WTC11 (cell line): ENCODE results near the gene GRN. TPM values are rescaled to one million over a fixed set of nuclear protein-coding genes. Genes with fewer than 3 reads are reported as not detected.
"Not testable (repeated sequence)": the region's sequence is repeated elsewhere in the genome, so short reads cannot be mapped to it uniquely, and the experiment has no call there.

Source experiments
- ATAC-seq: fragments of 200-7000 bp; cut with Tn5 transposase; 2 replicates; pipeline ENCODE4 v1.10.0; 2021; ENCODE audit warnings: mild to moderate bottlenecking, moderate library complexity
- CTCF ChIA-PET: fragments of 300-600 bp; sonication (Branson Sonifier 250); formaldehyde crosslinking; loops from one replicate; lab custom pipeline; 2021; ENCODE audit warnings: antibody characterized with exemption; lab: Charles Lee
- POLR2A ChIA-PET: fragments of 350-600 bp; sonication (Branson Sonifier 250); formaldehyde crosslinking; loops from one replicate; lab custom pipeline; 2021; ENCODE audit warnings: antibody characterized with exemption; lab: Charles Lee
- DNase-seq: peaks from one replicate; pipeline ENCODE4 v3.0.0; 2021; ENCODE audit warnings: low spot score
- H3K27ac Mint-ChIP-seq: 2 replicates; pipeline ENCODE4 v1.8.0; 2021; ENCODE audit warnings: mixed read lengths
- H3K27me3 Mint-ChIP-seq: 2 replicates; pipeline ENCODE4 v1.8.0; 2021; ENCODE audit warnings: low read depth, mild to moderate bottlenecking, moderate library complexity, mixed read lengths
- H3K36me3 Mint-ChIP-seq: 2 replicates; pipeline ENCODE4 v1.8.0; 2021; ENCODE audit warnings: mixed read lengths
- H3K4me1 Mint-ChIP-seq: 2 replicates; pipeline ENCODE4 v1.8.0; 2022; ENCODE audit warnings: mixed read lengths
- H3K4me3 Mint-ChIP-seq: 2 replicates; pipeline ENCODE4 v1.8.0; 2021; ENCODE audit warnings: mild to moderate bottlenecking, moderate library complexity, mixed read lengths
- H3K9me3 Mint-ChIP-seq: 2 replicates; pipeline ENCODE4 v1.8.0; 2021; ENCODE audit warnings: mixed read lengths
- CREM ChIP-seq: sonication (generic); formaldehyde crosslinking; IDR thresholded peaks from 2 replicates; pipeline ENCODE4 v1.8.1; 2022; ENCODE audit warnings: mild to moderate bottlenecking, missing genetic modification reagents, moderate library complexity
- HMGA2 ChIP-seq: fragments of 250-450 bp; sonication (Bioruptor Pico); IDR thresholded peaks from 2 replicates; pipeline ENCODE4 v1.4.0; 2021; ENCODE audit warnings: mild to moderate bottlenecking, moderate library complexity
- JUN ChIP-seq: sonication (generic); formaldehyde crosslinking; IDR thresholded peaks from 2 replicates; pipeline ENCODE4 v1.8.0; 2023; ENCODE audit warnings: mild to moderate bottlenecking, missing genetic modification reagents
- NFYB ChIP-seq: sonication (generic); formaldehyde crosslinking; conservative IDR thresholded peaks from 2 replicates; pipeline ENCODE4 v1.8.0; 2022; ENCODE audit warnings: low read depth, missing genetic modification reagents
- TCF7 ChIP-seq: sonication (generic); formaldehyde crosslinking; IDR thresholded peaks from 2 replicates; pipeline ENCODE4 v1.8.0; 2022; ENCODE audit warnings: mild to moderate bottlenecking, low read depth, missing genetic modification reagents, moderate library complexity
- TP53 ChIP-seq: sonication (generic); formaldehyde crosslinking; IDR thresholded peaks from 2 replicates; pipeline ENCODE4 v1.8.1; 2023; ENCODE audit warnings: mild to moderate bottlenecking, missing genetic modification reagents
- ZNF138 ChIP-seq: sonication (generic); formaldehyde crosslinking; conservative IDR thresholded peaks from 2 replicates; pipeline ENCODE4 v1.8.1; 2022; ENCODE audit warnings: mild to moderate bottlenecking, moderate library complexity, missing genetic modification reagents
- ZNF671 ChIP-seq: fragments of 250-450 bp; sonication (Bioruptor Pico); IDR thresholded peaks from 2 replicates; pipeline ENCODE4 v1.8.0; 2021; ENCODE audit warnings: mild to moderate bottlenecking
- total RNA-seq: library from RNA; stranded (reverse); gene quantifications from 3 replicates; pipeline ENCODE4 v1.2.3, GENCODE V29; 2021
- TF ChIP-seq, protein P1 (sequence below): fragments of 250-450 bp; sonication (Bioruptor Pico); IDR thresholded peaks from 2 replicates; pipeline ENCODE4 v1.9.0; 2021; ENCODE audit warnings: mild to moderate bottlenecking, borderline replicate concordance
- TF ChIP-seq, protein P2 (sequence below): sonication (generic); formaldehyde crosslinking; IDR thresholded peaks from 2 replicates; pipeline ENCODE4 v1.8.0; 2022; ENCODE audit warnings: mild to moderate bottlenecking, missing genetic modification reagents
- TF ChIP-seq, protein P3 (sequence below): sonication (generic); formaldehyde crosslinking; IDR thresholded peaks from 2 replicates; pipeline ENCODE4 v1.8.1; 2023; ENCODE audit warnings: mild to moderate bottlenecking, missing genetic modification reagents, moderate library complexity

GRN gene
- total RNA-seq, 1 experiment from 2014 or later, result 177 TPM

DNA sequence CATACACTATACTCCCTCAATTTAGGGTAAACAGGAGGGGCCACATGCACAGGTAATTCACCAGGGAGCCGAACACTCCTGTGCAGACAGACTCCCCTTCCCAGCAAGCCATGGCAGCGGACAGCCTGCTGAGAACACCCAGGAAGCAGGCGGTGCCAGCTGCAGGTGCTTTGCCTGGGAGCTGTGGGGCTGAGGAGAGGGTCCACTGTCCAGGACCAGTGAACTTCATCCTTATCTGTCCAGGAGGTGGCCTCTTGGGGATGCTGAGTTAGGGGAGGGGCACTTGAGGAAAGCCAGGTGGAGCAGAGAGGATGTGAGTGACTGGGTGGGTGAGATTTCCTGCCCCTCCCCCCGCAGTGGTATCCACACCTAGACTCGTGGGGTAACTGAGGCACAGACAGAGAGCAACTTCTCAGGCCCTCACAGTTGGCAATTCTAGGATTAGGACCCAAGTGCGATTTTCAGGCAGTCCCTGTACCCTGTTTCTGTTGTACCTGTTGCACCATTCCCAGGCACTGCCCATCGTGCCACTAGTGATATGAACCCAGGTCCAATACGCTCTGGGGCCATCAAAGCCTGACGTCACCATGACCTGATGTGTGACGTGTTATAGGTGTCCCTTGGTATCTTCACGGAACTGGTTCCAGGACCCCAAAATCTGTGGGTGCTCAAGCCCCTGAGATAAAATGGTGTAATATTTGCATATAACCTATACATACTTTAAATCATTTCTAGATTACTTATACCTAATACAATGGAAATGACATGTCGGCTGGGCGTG lies 1.2 kb downstream of the GRN start (continued):
- TF ChIP-seq, protein P1, sequence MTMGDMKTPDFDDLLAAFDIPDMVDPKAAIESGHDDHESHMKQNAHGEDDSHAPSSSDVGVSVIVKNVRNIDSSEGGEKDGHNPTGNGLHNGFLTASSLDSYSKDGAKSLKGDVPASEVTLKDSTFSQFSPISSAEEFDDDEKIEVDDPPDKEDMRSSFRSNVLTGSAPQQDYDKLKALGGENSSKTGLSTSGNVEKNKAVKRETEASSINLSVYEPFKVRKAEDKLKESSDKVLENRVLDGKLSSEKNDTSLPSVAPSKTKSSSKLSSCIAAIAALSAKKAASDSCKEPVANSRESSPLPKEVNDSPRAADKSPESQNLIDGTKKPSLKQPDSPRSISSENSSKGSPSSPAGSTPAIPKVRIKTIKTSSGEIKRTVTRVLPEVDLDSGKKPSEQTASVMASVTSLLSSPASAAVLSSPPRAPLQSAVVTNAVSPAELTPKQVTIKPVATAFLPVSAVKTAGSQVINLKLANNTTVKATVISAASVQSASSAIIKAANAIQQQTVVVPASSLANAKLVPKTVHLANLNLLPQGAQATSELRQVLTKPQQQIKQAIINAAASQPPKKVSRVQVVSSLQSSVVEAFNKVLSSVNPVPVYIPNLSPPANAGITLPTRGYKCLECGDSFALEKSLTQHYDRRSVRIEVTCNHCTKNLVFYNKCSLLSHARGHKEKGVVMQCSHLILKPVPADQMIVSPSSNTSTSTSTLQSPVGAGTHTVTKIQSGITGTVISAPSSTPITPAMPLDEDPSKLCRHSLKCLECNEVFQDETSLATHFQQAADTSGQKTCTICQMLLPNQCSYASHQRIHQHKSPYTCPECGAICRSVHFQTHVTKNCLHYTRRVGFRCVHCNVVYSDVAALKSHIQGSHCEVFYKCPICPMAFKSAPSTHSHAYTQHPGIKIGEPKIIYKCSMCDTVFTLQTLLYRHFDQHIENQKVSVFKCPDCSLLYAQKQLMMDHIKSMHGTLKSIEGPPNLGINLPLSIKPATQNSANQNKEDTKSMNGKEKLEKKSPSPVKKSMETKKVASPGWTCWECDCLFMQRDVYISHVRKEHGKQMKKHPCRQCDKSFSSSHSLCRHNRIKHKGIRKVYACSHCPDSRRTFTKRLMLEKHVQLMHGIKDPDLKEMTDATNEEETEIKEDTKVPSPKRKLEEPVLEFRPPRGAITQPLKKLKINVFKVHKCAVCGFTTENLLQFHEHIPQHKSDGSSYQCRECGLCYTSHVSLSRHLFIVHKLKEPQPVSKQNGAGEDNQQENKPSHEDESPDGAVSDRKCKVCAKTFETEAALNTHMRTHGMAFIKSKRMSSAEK, result no peak
- no peak for TF ChIP-seq ZNF138 (CRISPR knock-in tag)
- no peak for TF ChIP-seq HMGA2 (CRISPR knock-in tag)
- TF ChIP-seq, protein P2, sequence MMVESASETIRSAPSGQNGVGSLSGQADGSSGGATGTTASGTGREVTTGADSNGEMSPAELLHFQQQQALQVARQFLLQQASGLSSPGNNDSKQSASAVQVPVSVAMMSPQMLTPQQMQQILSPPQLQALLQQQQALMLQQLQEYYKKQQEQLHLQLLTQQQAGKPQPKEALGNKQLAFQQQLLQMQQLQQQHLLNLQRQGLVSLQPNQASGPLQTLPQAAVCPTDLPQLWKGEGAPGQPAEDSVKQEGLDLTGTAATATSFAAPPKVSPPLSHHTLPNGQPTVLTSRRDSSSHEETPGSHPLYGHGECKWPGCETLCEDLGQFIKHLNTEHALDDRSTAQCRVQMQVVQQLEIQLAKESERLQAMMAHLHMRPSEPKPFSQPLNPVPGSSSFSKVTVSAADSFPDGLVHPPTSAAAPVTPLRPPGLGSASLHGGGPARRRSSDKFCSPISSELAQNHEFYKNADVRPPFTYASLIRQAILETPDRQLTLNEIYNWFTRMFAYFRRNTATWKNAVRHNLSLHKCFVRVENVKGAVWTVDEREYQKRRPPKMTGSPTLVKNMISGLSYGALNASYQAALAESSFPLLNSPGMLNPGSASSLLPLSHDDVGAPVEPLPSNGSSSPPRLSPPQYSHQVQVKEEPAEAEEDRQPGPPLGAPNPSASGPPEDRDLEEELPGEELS (CRISPR knock-in tag), result no peak
- TF ChIP-seq ZNF671 (CRISPR knock-in tag), result no peak
- TF ChIP-seq JUN (CRISPR knock-in tag), result no peak
- no peak for TF ChIP-seq CREM (CRISPR knock-in tag)
- TF ChIP-seq NFYB (CRISPR knock-in tag), result no peak
- TF ChIP-seq TCF7 (CRISPR knock-in tag), result no peak
- no peak for TF ChIP-seq TP53 (CRISPR knock-in tag)
- TF ChIP-seq, protein P3, sequence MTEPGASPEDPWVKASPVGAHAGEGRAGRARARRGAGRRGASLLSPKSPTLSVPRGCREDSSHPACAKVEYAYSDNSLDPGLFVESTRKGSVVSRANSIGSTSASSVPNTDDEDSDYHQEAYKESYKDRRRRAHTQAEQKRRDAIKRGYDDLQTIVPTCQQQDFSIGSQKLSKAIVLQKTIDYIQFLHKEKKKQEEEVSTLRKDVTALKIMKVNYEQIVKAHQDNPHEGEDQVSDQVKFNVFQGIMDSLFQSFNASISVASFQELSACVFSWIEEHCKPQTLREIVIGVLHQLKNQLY (CRISPR knock-in tag), result no peak

DNA sequence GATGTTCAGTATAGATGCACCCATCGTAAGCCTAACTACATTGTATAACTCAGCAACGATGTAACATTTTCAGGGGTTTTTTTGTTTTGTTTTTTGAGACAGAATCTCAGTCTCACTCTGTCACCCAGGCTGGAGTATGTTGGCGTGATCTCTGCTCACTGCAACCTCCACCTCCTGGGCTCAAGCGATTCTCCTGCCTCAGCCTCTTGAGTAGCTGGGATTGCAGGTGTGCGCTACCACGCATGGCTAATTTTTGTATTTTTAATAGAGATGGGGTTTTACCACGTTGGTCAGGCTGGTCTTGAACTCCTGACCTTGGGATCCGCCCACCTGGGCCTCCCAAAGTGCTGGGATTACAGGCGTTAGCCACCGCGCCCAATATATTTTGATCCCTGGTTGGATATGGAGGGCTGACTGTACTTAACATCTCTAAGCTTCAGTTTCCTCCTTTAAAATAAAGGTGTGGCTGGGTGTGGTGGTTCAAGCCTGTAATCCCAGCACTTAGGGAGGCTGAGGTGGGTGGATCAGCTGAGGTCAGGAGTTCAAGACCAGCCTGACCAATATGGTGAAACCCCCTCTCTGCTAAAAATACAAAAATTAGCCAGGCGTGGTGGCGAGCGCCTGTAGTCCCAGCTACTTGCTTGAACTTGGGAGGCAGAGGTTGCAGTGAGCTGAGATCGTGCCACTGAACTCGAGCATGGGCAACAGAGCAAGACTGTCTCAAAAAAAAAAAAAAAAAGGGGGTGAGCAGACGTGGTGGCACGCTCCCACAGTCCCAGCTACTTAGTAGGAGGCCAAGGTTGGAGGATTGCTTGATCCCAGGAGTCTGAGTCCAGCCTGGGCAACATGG lies 2.3 kb downstream of the GRN start:
- POLR2A ChIA-PET, ATAC-seq, H3K9me3 Mint-ChIP-seq, H3K36me3 Mint-ChIP-seq, DNase-seq, H3K4me1 Mint-ChIP-seq, H3K4me3 Mint-ChIP-seq, H3K27ac Mint-ChIP-seq: not testable (repeated sequence)
- CTCF ChIA-PET, result interaction anchor here (1.0 to 1.4 kb wide), 2 partner anchors 16 to 137 kb away, joined by 3 read pairs; partner anchors contain the start of gene FAM171A2
- peaks cover 20% of the 10 kb centered on the region for H3K27me3 Mint-ChIP-seq

DNA sequence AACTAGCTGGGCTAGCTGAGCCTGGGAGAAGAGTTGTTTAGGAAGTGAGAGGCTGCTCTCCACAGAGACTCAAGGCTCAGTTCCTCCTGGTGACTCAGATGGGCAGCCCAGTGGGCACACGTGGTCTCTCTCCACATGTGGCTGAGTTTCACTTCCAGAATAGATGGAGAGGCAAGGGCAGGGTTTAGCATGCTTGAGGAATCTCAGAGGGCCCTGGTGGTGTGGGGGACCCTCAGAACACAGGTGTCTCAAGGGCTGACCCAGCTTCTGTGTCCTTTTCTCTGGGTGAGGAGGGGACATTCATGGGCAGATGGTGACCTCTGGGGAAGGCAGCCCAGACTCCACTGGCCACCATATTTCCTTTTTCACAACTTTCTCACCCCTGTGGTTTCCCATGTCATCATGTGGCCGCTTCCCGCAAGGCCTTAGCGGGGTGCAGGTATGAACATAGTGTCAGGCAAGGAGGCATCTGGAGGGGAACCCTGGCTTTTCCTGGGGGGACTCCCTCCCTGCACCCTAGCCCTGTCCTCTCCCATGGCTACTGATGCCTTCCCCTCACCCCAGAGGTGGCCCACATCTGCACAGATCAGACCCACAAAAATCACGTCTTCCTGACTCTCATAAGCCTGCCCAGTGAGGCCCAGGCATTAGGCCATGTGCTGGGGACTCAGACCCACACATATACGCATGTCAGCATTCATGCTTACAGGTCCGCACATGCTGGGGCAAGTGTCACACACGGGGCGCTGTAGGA lies 3.3 kb downstream of the GRN start:
- Mint-ChIP-seq H3K4me3 (no peak overlapping the region), H3K4me1 (peaks cover 11% of the 10 kb centered on the region)
- POLR2A ChIA-PET, result no interaction called here

More for the DNA sequence above, 3.3 kb downstream of the GRN start:
- no peak for DNase-seq
- ATAC-seq, result no peak
- TF ChIP-seq, protein P2 (CRISPR knock-in tag), result no peak
- Mint-ChIP-seq H3K9me3 (no peaks in the 10 kb centered on the region), H3K27me3 (peaks cover 16% of the 10 kb centered on the region), H3K36me3 (no peaks in the 10 kb centered on the region), H3K27ac (no peak overlapping the region)
- CTCF ChIA-PET, result interaction anchor here (1.4 to 7.8 kb wide), 3 partner anchors 14 to 138 kb away, joined by 3 to 102 read pairs (median 61); partner anchors contain the start of gene FAM171A2
